Panc1 (cell line): ENCODE data around the gene AP1G2. TPM values are rescaled to one million over a fixed set of nuclear protein-coding genes. Genes with fewer than 3 reads are reported as not detected.

Experiments
- ATAC-seq: fragments of 200-7000 bp; cut with Tn5 transposase; 2 replicates; pipeline ENCODE4 v1.9.1; 2020; ENCODE audit warnings: mild to moderate bottlenecking, moderate library complexity
- BruUV-seq: library from RNA; stranded (reverse); fragments of 400-500 nt; replicated peaks from 2 replicates; lab custom pipeline; 2021; lab: Mats Ljungman, UMichigan
- CTCF ChIA-PET: fragments of 300-600 bp; sonication (Branson Sonifier 250); formaldehyde crosslinking; loops from one replicate; lab custom pipeline; 2022; ENCODE audit warnings: antibody characterized with exemption; lab: Charles Lee
- POLR2A ChIA-PET: fragments of 300-600 bp; sonication (Branson Sonifier 250); formaldehyde crosslinking; loops from one replicate; lab custom pipeline; 2022; ENCODE audit warnings: antibody characterized with exemption; lab: Charles Lee
- DNase-seq: peaks from one replicate; pipeline ENCODE4 v3.0.0-alpha.2; 2010; ENCODE audit warnings: low read depth, low spot score
- H3K27ac ChIP-seq: 2 replicates; pipeline ENCODE4 v1.5.1; 2011; ENCODE audit warnings: mild to moderate bottlenecking, low read length, inconsistent platforms
- H3K27me3 ChIP-seq: fragments of 200-500 bp; sonication (Bioruptor generic); 2 replicates; pipeline ENCODE4 v1.6.0; 2014; ENCODE audit warnings: low read length, inconsistent platforms; ENCODE audit not compliant: control insufficient read depth, insufficient read depth
- H3K36me3 ChIP-seq: fragments of 200-500 bp; sonication (Bioruptor generic); 2 replicates; pipeline ENCODE4 v1.5.1; 2014; ENCODE audit warnings: inconsistent platforms, mild to moderate bottlenecking, low read length, moderate library complexity; ENCODE audit not compliant: control insufficient read depth, insufficient read depth
- H3K4me1 ChIP-seq: 2 replicates; pipeline ENCODE4 v1.5.1; 2011; ENCODE audit warnings: inconsistent platforms, mild to moderate bottlenecking, low read length, moderate library complexity; ENCODE audit not compliant: control insufficient read depth, insufficient read depth
- H3K4me3 ChIP-seq, 2 experiments: 2 replicates each; pipeline ENCODE4 v1.5.1; 2011 to 2012; ENCODE audit warnings: low read depth in 2 of 2, low read length in 2 of 2, mild to moderate bottlenecking in 2 of 2, inconsistent platforms in 1 of 2, moderate library complexity in 1 of 2
- H3K9me3 ChIP-seq: fragments of 200-500 bp; sonication (Bioruptor generic); 2 replicates; pipeline ENCODE4 v1.5.1; 2014; ENCODE audit warnings: low read depth, mild to moderate bottlenecking, inconsistent platforms, low read length, moderate library complexity; ENCODE audit not compliant: control insufficient read depth, insufficient read depth
- POLR2AphosphoS5 ChIP-seq: IDR thresholded peaks from 2 replicates; pipeline ENCODE4 v1.6.1; 2012; ENCODE audit warnings: mild to moderate bottlenecking, low read depth, low read length, moderate library complexity
- SIN3A ChIP-seq: IDR thresholded peaks from 2 replicates; pipeline ENCODE4 v1.6.1; 2012; ENCODE audit warnings: low read depth, mild to moderate bottlenecking, low read length, moderate library complexity, borderline replicate concordance; ENCODE audit not compliant: insufficient read depth
- TCF7L2 ChIP-seq: IDR thresholded peaks from 2 replicates; pipeline ENCODE4 v1.6.1; 2011; ENCODE audit warnings: mild to moderate bottlenecking, low read depth, low read length, inconsistent platforms
- in situ Hi-C: cut with HindIII; loops from 2 replicates; pipeline ENCODE4 v1.10.0; 2016; ENCODE audit warnings: low sequenced_read_pairs, low pct_unique_long_range_greater_than_20kb
- intact Hi-C: fragments of 100-400 bp; cut with micrococcal nuclease; formaldehyde crosslinking; loops from one replicate; pipeline ENCODE4 v1.10.0; 2022; ENCODE audit not compliant: unreplicated experiment
- total RNA-seq: library from RNA; stranded (reverse); gene quantifications from one replicate; pipeline ENCODE4 v1.2.1, GENCODE V29; 2021; ENCODE audit not compliant: unreplicated experiment
- TF ChIP-seq, protein P1 (sequence below), 2 experiments: IDR thresholded peaks; 2 replicates each; pipeline ENCODE4 v1.6.1; 2011 to 2012; ENCODE audit warnings: low read depth in 2 of 2, control low read depth in 1 of 2, low read length in 1 of 2, mild to moderate bottlenecking in 1 of 2, moderate library complexity in 1 of 2; ENCODE audit not compliant: insufficient read depth in 1 of 2
- TF ChIP-seq, protein P2 (sequence below): fragments of 450-650 bp; IDR thresholded peaks from 2 replicates; pipeline ENCODE4 v1.5.1; 2017; ENCODE audit warnings: mild to moderate bottlenecking

The AP1G2 gene
- total RNA-seq, 1 experiment from 2014 or later = 61.6 TPM

DNA sequence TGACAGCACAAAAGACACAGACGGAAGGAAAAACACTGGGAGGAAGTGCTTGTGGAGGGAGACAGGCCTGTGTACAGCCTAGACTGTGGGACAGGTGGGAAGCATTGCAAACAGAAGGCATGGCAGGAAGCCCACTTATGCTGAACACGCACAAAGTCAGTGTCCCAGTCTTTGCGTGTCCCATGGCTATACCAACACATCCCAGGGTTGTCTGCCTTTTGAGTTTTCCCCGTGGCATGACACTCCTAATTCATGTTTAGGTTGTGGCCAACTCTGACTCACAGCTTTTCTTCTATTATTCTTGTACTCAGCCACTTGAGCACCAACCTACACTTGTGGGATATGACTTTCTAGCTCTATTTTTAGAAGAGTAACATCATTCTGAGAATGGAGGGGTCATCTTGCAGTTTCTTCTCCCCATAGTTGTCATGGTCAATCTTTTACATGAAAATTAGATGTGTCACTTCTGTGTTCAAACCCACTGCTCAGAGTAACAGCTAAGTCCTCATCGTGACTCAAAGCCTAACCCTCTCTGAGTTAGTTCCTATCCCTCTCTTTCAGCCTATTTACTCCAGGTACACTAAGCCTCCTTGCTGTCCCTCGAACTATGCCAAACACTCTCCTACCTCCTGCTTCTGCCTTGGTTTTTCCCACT, 38.5 kb upstream of the AP1G2 start:
- ChIA-PET POLR2A (no interaction called here), CTCF (no interaction called here)
- intact Hi-C loops = no loop called here
- H3K4me3 ChIP-seq = no peak overlapping the region
- ATAC-seq = no peak
- in situ Hi-C loops = no loop called here
- TF ChIP-seq, protein P1, sequence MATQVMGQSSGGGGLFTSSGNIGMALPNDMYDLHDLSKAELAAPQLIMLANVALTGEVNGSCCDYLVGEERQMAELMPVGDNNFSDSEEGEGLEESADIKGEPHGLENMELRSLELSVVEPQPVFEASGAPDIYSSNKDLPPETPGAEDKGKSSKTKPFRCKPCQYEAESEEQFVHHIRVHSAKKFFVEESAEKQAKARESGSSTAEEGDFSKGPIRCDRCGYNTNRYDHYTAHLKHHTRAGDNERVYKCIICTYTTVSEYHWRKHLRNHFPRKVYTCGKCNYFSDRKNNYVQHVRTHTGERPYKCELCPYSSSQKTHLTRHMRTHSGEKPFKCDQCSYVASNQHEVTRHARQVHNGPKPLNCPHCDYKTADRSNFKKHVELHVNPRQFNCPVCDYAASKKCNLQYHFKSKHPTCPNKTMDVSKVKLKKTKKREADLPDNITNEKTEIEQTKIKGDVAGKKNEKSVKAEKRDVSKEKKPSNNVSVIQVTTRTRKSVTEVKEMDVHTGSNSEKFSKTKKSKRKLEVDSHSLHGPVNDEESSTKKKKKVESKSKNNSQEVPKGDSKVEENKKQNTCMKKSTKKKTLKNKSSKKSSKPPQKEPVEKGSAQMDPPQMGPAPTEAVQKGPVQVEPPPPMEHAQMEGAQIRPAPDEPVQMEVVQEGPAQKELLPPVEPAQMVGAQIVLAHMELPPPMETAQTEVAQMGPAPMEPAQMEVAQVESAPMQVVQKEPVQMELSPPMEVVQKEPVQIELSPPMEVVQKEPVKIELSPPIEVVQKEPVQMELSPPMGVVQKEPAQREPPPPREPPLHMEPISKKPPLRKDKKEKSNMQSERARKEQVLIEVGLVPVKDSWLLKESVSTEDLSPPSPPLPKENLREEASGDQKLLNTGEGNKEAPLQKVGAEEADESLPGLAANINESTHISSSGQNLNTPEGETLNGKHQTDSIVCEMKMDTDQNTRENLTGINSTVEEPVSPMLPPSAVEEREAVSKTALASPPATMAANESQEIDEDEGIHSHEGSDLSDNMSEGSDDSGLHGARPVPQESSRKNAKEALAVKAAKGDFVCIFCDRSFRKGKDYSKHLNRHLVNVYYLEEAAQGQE (IDR thresholded peaks at IDR 0.05; ENCODE audit: insufficient read depth in 1 of 2, low read depth in 2 of 2, low read length in 1 of 2) = no peak
- no peak for TF ChIP-seq POLR2AphosphoS5
- no peak for TF ChIP-seq SIN3A
- TF ChIP-seq, protein P2, sequence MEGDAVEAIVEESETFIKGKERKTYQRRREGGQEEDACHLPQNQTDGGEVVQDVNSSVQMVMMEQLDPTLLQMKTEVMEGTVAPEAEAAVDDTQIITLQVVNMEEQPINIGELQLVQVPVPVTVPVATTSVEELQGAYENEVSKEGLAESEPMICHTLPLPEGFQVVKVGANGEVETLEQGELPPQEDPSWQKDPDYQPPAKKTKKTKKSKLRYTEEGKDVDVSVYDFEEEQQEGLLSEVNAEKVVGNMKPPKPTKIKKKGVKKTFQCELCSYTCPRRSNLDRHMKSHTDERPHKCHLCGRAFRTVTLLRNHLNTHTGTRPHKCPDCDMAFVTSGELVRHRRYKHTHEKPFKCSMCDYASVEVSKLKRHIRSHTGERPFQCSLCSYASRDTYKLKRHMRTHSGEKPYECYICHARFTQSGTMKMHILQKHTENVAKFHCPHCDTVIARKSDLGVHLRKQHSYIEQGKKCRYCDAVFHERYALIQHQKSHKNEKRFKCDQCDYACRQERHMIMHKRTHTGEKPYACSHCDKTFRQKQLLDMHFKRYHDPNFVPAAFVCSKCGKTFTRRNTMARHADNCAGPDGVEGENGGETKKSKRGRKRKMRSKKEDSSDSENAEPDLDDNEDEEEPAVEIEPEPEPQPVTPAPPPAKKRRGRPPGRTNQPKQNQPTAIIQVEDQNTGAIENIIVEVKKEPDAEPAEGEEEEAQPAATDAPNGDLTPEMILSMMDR = no peak
- TF ChIP-seq TCF7L2 = no peak
- no peak for DNase-seq
- no peaks in the 10 kb centered on the region for H3K9me3 ChIP-seq
- BruUV-seq = no TSS peak
- peaks cover 3% of the 10 kb centered on the region for H3K27me3 ChIP-seq
- H3K4me1 ChIP-seq = no peaks in the 10 kb centered on the region
- no peaks in the 10 kb centered on the region for H3K36me3 ChIP-seq
- no peak overlapping the region for H3K27ac ChIP-seq

DNA sequence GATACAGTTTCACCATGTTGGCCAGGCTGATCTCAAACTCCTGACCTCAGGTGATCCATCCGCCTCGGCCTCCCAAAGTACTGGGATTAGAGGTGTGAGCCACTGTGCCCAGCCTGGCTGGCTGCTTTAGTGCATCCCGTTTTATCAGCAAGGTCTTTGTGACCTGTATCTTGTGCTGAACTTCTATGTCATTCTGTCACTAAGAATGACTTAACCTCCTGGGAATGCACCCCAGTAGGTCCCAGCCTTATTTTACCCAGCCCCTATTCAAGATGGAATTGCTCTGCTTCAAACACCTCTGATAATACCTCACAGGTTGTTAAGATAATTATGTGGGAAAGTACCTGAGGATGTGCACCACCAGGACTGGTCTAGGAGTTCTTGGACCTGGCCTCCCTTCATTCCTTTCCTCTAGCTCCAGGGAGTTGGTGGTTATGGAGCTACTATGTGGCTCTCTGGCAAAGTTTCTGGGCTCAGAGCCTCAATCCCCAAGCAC, 37.1 kb upstream of the AP1G2 start:
- CTCF ChIA-PET = no interaction called here
- POLR2A ChIA-PET = no interaction called here
- in situ Hi-C loops = no loop called here
- no TSS peak for BruUV-seq
- peaks cover 3% of the 10 kb centered on the region; the same call in 1 of the 2 replicates for H3K27me3 ChIP-seq
- H3K36me3 ChIP-seq = no peaks in the 10 kb centered on the region
- TF ChIP-seq POLR2AphosphoS5 (no peak), TCF7L2 (no peak), SIN3A (no peak)
- TF ChIP-seq, protein P1 (IDR thresholded peaks at IDR 0.05; ENCODE audit: insufficient read depth in 1 of 2, low read depth in 2 of 2, low read length in 1 of 2) = no peak
- TF ChIP-seq, protein P2 = no peak
- ATAC-seq (no peak), DNase-seq (no peak)
- H3K27ac ChIP-seq = no peak overlapping the region
- intact Hi-C loops = no loop called here
- H3K4me3 ChIP-seq = no peak overlapping the region
- H3K4me1 ChIP-seq = no peaks in the 10 kb centered on the region
- H3K9me3 ChIP-seq = no peaks in the 10 kb centered on the region
